Sciatic nerve (tissue), 2 donors: ENCODE results near the gene ARFGEF3. TPM values are rescaled to one million over a fixed set of nuclear protein-coding genes. Genes with fewer than 3 reads are reported as not detected.
"Not testable (repeated sequence)": the region's sequence is repeated elsewhere in the genome, so short reads cannot be mapped to it uniquely, and the experiment has no call there.

ENCODE experiments used
- ATAC-seq: fragments of 200-7000 bp; cut with Tn5 transposase; one replicate; pipeline ENCODE4 v1.9.1; 2020; ENCODE audit warnings: mild to moderate bottlenecking, moderate library complexity
- DNase-seq: peaks from one replicate; pipeline ENCODE4 v3.0.0-alpha.2; 2020; ENCODE audit warnings: low spot score
- intact Hi-C: fragments of 100-400 bp; cut with DNase I; formaldehyde crosslinking; loops from one replicate; pipeline ENCODE4 v1.14.2; 2022
- total RNA-seq: library from RNA; stranded (reverse); fragmentation: NEBNext Ultra II Directional; extraction: Animal tissue kit (Norgen Biotek cat#: 25700); gene quantifications from one replicate; pipeline ENCODE4 v1.2.1, GENCODE V29; 2021
- donor health status: DM: no; HTN: no; CAD: no.
- donor health status: DM: no; HTN: no; CAD: no.

ARFGEF3 gene
- total RNA-seq, 1 donor from 2014 or later = 7.4 TPM

GRCh38 chr6:138330763-138331162 is 169.0 kb downstream of the ARFGEF3 start:
- intact Hi-C loops = no loop called here
- ATAC-seq = no peak
- no peak for DNase-seq

DNA sequence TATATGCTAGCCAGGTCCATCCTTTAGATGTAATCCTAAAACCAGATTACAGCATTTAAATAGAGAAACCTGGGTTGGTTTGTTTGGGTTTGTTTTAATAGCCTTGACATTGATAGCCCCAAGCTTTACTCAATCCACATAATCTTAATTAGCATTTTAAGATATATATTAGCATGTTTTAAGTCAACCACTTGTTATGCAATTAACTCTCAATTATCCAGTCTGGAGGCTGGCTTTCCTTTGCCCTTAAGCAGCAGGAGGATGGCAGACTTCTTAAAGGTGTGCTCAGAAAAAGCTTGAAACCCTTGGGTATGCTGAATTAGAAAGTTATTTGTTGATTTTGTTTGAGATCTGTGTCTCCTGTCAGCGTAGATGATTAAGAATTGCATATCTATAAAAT is 169.7 kb downstream of the ARFGEF3 start:
- ATAC-seq = no peak
- intact Hi-C loops = no loop called here
- no peak for DNase-seq

- intact Hi-C loops = no loop called here
- DNase-seq = no peak
- ATAC-seq = no peak
These were observed 170.2 kb downstream of the ARFGEF3 start for GRCh38 chr6:138331984-138332383.

GRCh38 chr6:138334000-138334399 is 172.3 kb downstream of the ARFGEF3 start:
- ATAC-seq (no peak), DNase-seq (no peak)
- intact Hi-C loops = no loop called here

DNA sequence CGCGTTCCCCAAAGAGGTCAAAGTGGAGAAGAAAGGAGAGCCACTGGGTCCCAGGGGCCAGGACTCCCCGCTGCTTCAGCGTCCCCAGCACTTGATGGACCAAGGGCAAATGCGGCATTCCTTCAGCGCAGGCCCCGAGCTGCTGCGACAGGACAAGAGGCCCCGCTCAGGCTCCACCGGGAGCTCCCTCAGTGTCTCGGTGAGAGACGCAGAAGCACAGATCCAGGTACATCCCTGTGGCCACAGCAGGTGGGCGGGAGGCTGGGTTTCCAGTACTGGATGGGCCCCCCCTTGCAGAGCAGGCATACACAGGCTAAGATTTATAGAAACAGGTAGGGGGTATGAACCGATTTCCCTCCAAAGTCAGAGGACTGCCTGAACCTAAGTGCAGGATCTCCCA is 173.2 kb downstream of the ARFGEF3 start:
- no peak for DNase-seq
- no peak for ATAC-seq
- intact Hi-C loops = no loop called here

DNA sequence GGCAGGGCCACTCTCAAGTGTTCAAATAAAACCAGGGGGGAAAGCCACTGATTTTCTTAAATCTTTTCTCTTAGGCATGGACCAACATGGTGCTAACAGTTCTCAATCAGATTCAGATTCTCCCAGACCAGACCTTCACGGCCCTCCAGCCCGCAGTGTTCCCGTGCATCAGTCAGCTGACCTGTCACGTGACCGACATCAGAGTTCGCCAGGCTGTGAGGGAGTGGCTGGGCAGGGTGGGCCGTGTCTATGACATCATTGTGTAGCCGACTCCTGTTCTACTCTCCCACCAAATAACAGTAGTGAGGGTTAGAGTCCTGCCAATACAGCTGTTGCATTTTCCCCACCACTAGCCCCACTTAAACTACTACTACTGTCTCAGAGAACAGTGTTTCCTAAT is 174.5 kb downstream of the ARFGEF3 start:
- DNase-seq (no peak), ATAC-seq (no peak)
- intact Hi-C loops = no loop called here

DNA sequence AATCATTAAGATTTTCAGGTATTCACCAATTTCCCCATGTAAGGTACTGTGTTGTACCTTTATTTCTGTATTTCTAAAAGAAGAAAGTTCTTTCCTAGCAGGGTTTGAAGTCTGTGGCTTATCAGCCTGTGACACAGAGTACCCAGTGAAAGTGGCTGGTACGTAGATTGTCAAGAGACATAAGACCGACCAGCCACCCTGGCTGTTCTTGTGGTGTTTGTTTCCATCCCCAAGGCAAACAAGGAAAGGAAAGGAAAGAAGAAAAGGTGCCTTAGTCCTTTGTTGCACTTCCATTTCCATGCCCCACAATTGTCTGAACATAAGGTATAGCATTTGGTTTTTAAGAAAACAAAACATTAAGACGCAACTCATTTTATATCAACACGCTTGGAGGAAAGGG is 175.3 kb downstream of the ARFGEF3 start:
- intact Hi-C loops = no loop called here
- DNase-seq = no peak
- ATAC-seq = no peak

GRCh38 chr6:138339024-138339423 is 177.3 kb downstream of the ARFGEF3 start:
- ATAC-seq (no peak), DNase-seq (no peak)
- intact Hi-C loops = no loop called here

DNA sequence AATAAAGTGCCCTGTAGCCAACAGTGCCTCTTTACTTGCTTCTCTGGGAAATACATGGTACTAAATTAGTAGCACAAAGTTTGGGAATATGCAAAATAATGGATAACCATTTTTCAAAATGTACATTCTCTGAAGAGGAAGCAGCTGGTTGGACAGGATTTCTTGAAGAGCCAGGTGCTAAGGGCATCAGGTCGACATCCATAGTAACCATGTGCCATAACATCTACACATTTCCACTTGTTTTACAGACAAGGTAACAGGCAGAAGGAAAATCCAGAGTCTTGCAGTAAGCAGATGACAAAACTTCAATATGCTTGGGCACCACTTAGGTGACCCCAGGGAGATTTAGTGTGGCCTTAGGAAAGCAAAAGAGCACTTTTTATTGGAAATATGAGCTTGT is 179.4 kb downstream of the ARFGEF3 start:
- intact Hi-C loops = no loop called here
- no peak for DNase-seq
- ATAC-seq = no peak

- ATAC-seq = no peak
- intact Hi-C loops = no loop called here
- no peak for DNase-seq
These were observed 181.4 kb downstream of the ARFGEF3 start for GRCh38 chr6:138343112-138343511.

- DNase-seq (no peak), ATAC-seq (no peak)
- intact Hi-C loops = no loop called here
These were observed 184.0 kb downstream of the ARFGEF3 start for GRCh38 chr6:138345565-138346285.

- intact Hi-C loops = no loop called here
- ATAC-seq = no peak
- no peak for DNase-seq
These were observed 184.8 kb downstream of the ARFGEF3 start for GRCh38 chr6:138346302-138347195.

DNA sequence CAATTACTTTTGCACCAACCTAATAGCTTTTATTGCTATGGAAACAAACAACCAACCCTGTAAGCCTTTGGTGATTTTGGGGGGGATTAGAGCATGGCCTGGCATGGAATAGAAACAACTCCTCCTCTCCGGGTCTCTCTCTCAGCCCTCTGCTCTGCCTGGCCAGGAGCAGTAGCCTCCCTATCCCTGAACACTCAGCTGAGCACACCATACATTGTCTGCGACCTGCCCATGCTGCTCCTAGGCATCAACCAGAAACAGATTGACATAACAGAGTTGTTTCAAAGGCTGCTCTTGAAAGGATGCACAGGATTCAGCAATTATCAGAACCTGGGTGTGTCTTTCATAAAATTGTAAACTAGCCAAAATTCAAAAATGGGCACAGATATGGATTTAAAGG is 186.1 kb downstream of the ARFGEF3 start:
- DNase-seq = no peak
- intact Hi-C loops = no loop called here
- ATAC-seq = no peak

DNA sequence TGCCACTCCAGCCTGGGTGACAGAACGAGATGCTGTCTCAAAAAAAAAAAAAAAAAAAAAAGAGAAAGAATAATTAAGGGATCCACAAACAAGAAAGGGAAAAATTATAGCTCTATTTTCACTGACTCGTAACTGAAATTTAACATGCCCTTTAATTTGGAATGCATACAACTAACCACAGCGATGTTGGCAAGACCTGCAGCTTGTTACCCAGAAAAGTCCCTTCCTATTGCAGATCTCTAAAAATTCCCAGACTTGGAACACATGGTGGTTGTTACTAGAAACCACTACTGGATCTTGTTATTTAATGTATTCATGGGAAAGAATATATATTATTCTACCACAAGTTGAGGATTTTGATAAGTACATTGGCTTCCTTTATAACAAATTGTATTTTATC is 188.2 kb downstream of the ARFGEF3 start:
- ATAC-seq (no peak), DNase-seq (no peak)
- intact Hi-C loops = no loop called here

GRCh38 chr6:138357928-138358327 is 196.2 kb downstream of the ARFGEF3 start:
- intact Hi-C loops = no loop called here
- ATAC-seq = no peak
- no peak for DNase-seq

DNA sequence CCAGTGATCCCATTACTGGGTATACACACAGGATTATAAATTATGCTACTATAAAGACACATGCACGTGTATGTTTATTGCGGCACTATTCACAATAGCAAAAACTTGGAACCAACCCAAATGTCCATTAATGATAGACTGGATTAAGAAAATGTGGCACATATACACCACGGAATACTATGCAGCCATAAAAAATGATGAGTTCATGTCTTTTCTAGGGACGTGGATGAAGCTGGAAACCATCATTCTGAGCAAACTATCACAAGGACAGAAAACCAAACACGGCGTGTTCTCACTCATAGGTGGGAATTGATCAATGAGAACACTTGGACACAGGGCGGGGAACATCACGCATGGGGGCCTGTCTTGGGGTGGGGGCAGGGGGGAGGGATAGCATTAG is 206.9 kb downstream of the ARFGEF3 start:
- intact Hi-C loops, DNase-seq, ATAC-seq: not testable (repeated sequence)

DNA sequence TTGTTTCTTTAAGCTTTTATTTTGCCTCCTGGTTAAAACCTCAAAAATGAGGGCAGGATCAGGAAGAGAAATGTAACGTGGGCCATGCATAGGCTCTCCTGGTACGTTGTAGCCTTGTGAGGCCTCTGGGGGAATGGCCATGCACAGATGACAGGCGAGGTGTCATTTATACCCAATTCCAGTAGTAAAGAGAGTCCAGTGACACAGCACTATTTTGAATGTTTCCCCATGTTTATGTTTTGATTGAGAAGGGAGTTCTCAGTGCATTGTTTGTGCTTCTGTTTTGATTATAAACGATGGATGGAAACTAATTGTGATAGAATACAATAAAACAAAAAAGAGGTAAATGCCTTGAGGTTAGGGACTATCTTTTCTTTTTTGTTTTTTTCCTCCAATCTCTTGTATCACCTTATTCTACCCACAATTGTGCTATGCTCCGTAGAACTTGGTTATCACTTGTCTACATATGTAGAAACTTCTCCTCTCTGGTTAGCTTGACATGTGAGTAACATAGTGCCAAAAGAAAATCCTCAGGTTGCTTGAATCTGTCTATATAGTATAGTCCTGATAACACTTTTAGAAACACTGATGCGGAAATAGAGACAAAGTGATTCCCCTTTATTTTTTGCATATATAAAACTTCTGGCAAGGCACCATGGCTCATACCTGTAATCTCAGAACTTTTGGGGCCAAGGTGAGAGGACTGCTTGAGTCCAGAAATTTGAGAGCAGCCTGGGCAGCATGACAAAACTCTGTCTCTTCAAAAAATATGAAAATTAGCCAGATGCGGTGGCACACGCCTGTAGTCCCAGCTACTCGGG is 209.1 kb downstream of the ARFGEF3 start:
- intact Hi-C loops = no loop called here
- ATAC-seq (no peak), DNase-seq (no peak)

DNA sequence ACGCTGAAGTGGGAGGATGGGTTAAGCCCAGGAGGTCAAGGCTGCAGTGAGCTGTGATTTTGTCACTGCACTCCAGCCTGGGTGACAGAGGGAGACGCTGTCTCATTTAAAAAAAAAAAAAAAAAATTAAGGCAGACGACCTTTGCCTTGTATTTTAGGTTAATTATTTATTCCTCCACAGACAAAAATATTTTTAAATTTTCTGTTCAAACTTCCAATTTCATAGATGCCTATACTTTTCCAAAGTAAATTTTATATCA is 209.6 kb downstream of the ARFGEF3 start:
- no peak for ATAC-seq
- no peak for DNase-seq
- intact Hi-C loops = no loop called here

DNA sequence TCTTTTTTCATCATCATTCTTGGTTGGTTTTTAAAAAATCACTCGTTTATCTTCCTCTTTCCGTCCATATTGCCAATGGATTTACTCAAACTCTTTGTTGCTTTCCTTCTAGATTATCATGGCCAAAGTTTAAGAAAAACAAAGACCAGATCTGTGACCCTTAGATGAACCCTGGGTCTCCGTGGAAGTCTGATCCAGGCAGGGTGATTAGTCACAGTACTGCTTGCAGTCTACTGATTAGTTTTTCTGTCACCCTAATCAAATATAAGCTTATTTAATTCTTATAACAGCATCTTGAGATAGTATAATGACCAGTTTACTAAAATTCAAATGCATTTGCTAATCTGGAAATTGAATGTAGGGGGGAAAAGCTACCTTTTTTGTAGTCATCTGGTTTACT is 210.0 kb downstream of the ARFGEF3 start:
- intact Hi-C loops = no loop called here
- DNase-seq (no peak), ATAC-seq (no peak)
